Progenitor cell of endocrine pancreas (in vitro differentiated cells): ENCODE measurements around the gene UNC13C. TPM values are rescaled to one million over a fixed set of nuclear protein-coding genes. Genes with fewer than 3 reads are reported as not detected.
"Not testable (repeated sequence)": the region's sequence is repeated elsewhere in the genome, so short reads cannot be mapped to it uniquely, and the experiment has no call there.

ENCODE experiments used
- DNase-seq: peaks from one replicate; pipeline ENCODE4 v3.0.0; 2021; ENCODE audit warnings: low spot score; ENCODE audit not compliant: unreplicated experiment
- H3K27ac Mint-ChIP-seq: 2 replicates; pipeline ENCODE4 v1.8.0; 2021; ENCODE audit warnings: mild to moderate bottlenecking, moderate library complexity, mixed read lengths
- H3K27me3 Mint-ChIP-seq: 2 replicates; pipeline ENCODE4 v1.8.0; 2021; ENCODE audit warnings: mixed read lengths
- H3K36me3 Mint-ChIP-seq: 2 replicates; pipeline ENCODE4 v1.8.0; 2022; ENCODE audit warnings: mixed read lengths; ENCODE audit not compliant: insufficient read depth
- H3K4me1 Mint-ChIP-seq: 2 replicates; pipeline ENCODE4 v1.8.0; 2021; ENCODE audit warnings: low read depth, mixed read lengths
- H3K4me3 Mint-ChIP-seq: 2 replicates; pipeline ENCODE4 v1.8.0; 2021; ENCODE audit warnings: low read depth, mild to moderate bottlenecking, moderate library complexity, mixed read lengths
- H3K9me3 Mint-ChIP-seq: 2 replicates; pipeline ENCODE4 v1.8.0; 2021; ENCODE audit warnings: low read depth, mixed read lengths
- long read RNA-seq: library from polyadenylated mRNA; unstranded; transcript quantifications from one replicate; pipeline ENCODE4 v2.0.0, GENCODE V29; 2020
- total RNA-seq: library from RNA; stranded (reverse); gene quantifications from 2 replicates; pipeline ENCODE4 v1.2.1, GENCODE V29; 2021
- TF ChIP-seq, protein P1 (sequence below): fragments of 200-600 bp; sonication (generic); IDR thresholded peaks from one replicate; pipeline ENCODE4 v1.5.0; 2021; ENCODE audit warnings: antibody characterized with exemption, mild to moderate bottlenecking; ENCODE audit not compliant: unreplicated experiment

UNC13C gene
- total RNA-seq = 7.3 and 7.7 TPM in 2 replicates
- long read RNA-seq, partial matches to known transcripts = 1 of 4 reads
- long read RNA-seq, other reads (novel, unspliced or antisense) = 3 of 4 reads

DNA sequence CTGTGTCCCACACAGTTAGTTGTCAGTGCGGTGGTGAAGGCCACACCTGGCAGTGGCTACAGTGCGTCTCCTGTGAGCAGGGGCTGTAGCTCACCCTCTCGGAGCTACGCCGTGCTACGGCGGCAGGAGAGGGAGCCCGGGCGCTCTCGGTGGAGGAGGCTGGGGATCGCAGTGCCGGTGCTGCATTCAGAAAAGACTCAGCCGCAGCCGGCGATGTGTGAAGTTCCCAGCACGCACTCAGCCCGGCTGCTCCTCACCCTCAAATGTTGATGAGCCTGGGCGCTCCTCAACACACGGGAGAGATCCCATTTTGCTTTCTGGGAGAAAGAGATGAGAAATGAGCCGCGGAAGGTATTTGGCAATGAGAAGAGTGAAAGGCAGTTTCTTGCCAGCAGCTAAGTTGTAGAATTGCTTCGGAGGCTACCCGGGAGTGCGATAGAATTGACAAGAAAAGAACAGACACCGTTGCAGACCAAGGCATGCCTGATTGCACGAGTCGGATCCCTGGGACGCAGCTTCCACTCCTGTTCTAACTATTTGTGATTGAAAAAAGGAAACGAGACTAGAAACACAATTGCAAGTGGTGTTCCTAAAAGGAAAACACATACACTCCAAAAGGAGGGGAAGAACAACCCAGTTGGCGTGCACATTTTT is at the start of gene UNC13C:
TSS of gene UNC13C (plus strand) at position 189 of the 654 bp plus-strand sequence. CDS start 34,463 bp downstream, outside the sequence.
- peak within 1 kb of the TSS; percentile 87 for H3K4me3 Mint-ChIP-seq
- H3K36me3 Mint-ChIP-seq = no peaks in the 10 kb centered on the region
- H3K27ac Mint-ChIP-seq = no peak within 1 kb of the TSS
- TF ChIP-seq, protein P1, sequence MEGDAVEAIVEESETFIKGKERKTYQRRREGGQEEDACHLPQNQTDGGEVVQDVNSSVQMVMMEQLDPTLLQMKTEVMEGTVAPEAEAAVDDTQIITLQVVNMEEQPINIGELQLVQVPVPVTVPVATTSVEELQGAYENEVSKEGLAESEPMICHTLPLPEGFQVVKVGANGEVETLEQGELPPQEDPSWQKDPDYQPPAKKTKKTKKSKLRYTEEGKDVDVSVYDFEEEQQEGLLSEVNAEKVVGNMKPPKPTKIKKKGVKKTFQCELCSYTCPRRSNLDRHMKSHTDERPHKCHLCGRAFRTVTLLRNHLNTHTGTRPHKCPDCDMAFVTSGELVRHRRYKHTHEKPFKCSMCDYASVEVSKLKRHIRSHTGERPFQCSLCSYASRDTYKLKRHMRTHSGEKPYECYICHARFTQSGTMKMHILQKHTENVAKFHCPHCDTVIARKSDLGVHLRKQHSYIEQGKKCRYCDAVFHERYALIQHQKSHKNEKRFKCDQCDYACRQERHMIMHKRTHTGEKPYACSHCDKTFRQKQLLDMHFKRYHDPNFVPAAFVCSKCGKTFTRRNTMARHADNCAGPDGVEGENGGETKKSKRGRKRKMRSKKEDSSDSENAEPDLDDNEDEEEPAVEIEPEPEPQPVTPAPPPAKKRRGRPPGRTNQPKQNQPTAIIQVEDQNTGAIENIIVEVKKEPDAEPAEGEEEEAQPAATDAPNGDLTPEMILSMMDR = peak; percentile 6
- H3K4me1 Mint-ChIP-seq = peaks cover 24% of the 10 kb centered on the region
- DNase-seq = peak; percentile 37
- H3K27me3 Mint-ChIP-seq = peaks cover 18% of the 10 kb centered on the region
- H3K9me3 Mint-ChIP-seq = no peaks in the 10 kb centered on the region

DNA sequence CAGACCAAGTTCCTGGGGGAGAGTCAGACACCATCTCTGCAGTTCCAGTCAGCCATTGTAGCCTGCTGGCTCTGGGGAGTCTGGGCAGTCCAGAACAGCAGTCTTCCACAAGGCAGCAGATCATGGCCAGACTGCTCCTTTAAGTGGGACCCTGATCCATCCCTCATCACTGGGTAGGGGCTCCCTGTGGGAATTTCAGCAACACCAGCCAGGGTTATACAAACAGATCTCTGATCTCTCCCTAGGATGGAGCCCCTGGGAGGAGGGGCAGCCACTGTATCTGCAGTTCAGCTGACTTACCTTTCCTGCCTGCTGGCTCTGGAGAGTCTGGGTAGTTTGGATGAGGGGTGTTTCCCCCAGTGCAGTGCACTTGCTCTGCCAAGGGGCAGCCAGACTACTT is 42.1 kb upstream of the UNC13C start:
- Mint-ChIP-seq H3K4me3 (no peak overlapping the region), H3K9me3 (peaks cover 35% of the 10 kb centered on the region), H3K4me1 (no peaks in the 10 kb centered on the region), H3K27me3 (no peaks in the 10 kb centered on the region), H3K27ac (no peak overlapping the region), H3K36me3 (peaks cover 27% of the 10 kb centered on the region)
- no peak for DNase-seq
- TF ChIP-seq, protein P1 = no peak

GRCh38 chr15:53937632-53938031 is 40.6 kb upstream of the UNC13C start:
- H3K27ac Mint-ChIP-seq, H3K27me3 Mint-ChIP-seq: not testable (repeated sequence)

DNA sequence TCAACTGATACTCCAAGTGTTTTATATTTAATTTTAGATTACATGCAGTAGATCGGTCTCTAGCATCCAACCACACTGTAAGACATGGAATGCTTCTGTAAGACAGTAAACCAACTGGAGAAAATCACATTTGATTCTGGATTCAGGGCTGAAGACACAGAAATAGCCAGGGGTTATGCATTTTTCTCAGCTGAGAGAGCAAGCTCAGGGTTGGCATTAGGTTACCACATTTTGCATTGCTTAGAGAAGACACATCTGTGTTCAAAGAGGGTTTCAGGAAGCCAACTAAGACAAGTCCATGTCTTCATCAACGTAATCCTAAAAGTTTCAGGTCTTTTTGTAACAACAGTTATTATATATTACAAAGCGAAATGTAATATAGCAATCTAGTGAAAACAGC is 27.7 kb upstream of the UNC13C start:
- H3K4me1 Mint-ChIP-seq = no peaks in the 10 kb centered on the region
- DNase-seq = no peak
- H3K4me3 Mint-ChIP-seq = no peak overlapping the region
- TF ChIP-seq, protein P1 = no peak
- peaks cover 16% of the 10 kb centered on the region for H3K9me3 Mint-ChIP-seq
- no peak overlapping the region for H3K27ac Mint-ChIP-seq
- peaks cover 10% of the 10 kb centered on the region for H3K36me3 Mint-ChIP-seq
- H3K27me3 Mint-ChIP-seq = no peaks in the 10 kb centered on the region

More at GRCh38 chr15:53937632-53938031, 40.6 kb upstream of the UNC13C start:
- H3K4me3 Mint-ChIP-seq, H3K4me1 Mint-ChIP-seq, DNase-seq: not testable (repeated sequence)
- Mint-ChIP-seq H3K9me3 (peaks cover 37% of the 10 kb centered on the region), H3K36me3 (peaks cover 21% of the 10 kb centered on the region)

DNA sequence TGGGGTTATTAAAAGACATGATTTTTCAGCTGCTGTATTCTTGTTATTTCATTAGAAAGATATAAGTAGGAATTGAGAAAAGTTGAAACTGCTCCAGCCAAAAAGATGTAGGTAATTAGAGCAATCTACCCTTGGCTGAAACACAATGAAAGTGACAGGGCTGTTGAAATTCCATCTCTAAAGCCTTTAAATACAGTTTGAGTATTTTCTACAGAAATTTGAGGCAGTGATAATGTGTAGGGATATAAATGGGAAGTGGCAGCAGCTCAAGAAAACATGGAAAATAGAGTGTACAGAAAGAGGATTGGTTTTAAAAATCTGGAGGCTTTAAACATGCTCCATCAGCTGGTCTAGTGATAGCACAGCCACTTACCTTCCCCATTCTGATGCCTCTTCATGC is 22.8 kb upstream of the UNC13C start:
- Mint-ChIP-seq H3K36me3 (peaks cover 3% of the 10 kb centered on the region), H3K4me1 (peaks cover 1% of the 10 kb centered on the region), H3K27ac (no peak overlapping the region), H3K4me3 (no peak overlapping the region), H3K9me3 (no peaks in the 10 kb centered on the region), H3K27me3 (no peaks in the 10 kb centered on the region)
- TF ChIP-seq, protein P1 = no peak
- no peak for DNase-seq
